H1 (cell line): ENCODE data around the gene STAU1. TPM values are rescaled to one million over a fixed set of nuclear protein-coding genes. Genes with fewer than 3 reads are reported as not detected.

ENCODE experiments used
- CTCF ChIA-PET: fragments of 300-600 bp; sonication (Branson Sonifier 250); formaldehyde crosslinking; loops from one replicate; lab custom pipeline; 2021; ENCODE audit not compliant: partially characterized antibody; lab: Charles Lee
- POLR2A ChIA-PET: fragments of 300-600 bp; sonication (Branson Sonifier 250); formaldehyde crosslinking; loops from one replicate; lab custom pipeline; 2021; ENCODE audit warnings: inconsistent platforms; ENCODE audit not compliant: partially characterized antibody; lab: Charles Lee
- DNase-seq, 2 experiments: peaks; one replicate each; pipeline versions ENCODE4 v3.0.0 to v3.0.0-alpha.2; 2010 to 2022; ENCODE audit warnings: low spot score in 2 of 2, low read depth in 1 of 2, mixed read lengths in 1 of 2
- FAIRE-seq: peaks from 2 replicates; lab custom pipeline; 2011; peaks lifted over from hg19 to GRCh38; lab: Jason Lieb, UNC
- H2AFZ ChIP-seq: 2 replicates; pipeline ENCODE4 v1.8.1; 2012; ENCODE audit warnings: low read length, inconsistent platforms
- H2AK5ac ChIP-seq: 2 replicates; pipeline ENCODE4 v1.6.1; 2013; ENCODE audit warnings: low read depth, low read length
- H2BK120ac ChIP-seq: replicated peaks from 2 replicates; pipeline ENCODE3; 2013; ENCODE audit warnings: low read depth, low read length, inconsistent platforms
- H2BK12ac ChIP-seq: 2 replicates; pipeline ENCODE4 v1.6.1; 2013; ENCODE audit warnings: low read depth, low read length
- H2BK15ac ChIP-seq: 2 replicates; pipeline ENCODE4 v1.6.1; 2013; ENCODE audit warnings: low read length
- H2BK20ac ChIP-seq: 2 replicates; pipeline ENCODE4 v1.6.1; 2013; ENCODE audit warnings: low read length
- H2BK5ac ChIP-seq: 2 replicates; pipeline ENCODE4 v1.6.1; 2013; ENCODE audit warnings: low read depth, low read length
- H3K14ac ChIP-seq: 2 replicates; pipeline ENCODE4 v1.6.1; 2013; ENCODE audit warnings: inconsistent platforms; ENCODE audit not compliant: insufficient read length
- H3K18ac ChIP-seq: 2 replicates; pipeline ENCODE4 v1.6.1; 2013; ENCODE audit warnings: low read length; ENCODE audit errors: extremely low read depth
- H3K23ac ChIP-seq: 2 replicates; pipeline ENCODE4 v1.6.1; 2013; ENCODE audit warnings: inconsistent platforms; ENCODE audit not compliant: insufficient read length
- H3K23me2 ChIP-seq: 2 replicates; pipeline ENCODE4 v1.6.1; 2013; ENCODE audit warnings: low read depth, low read length
- H3K27ac ChIP-seq: 2 replicates; pipeline ENCODE4 v1.6.1; 2011; ENCODE audit warnings: low read depth, low read length, inconsistent platforms
- H3K27me3 ChIP-seq, 4 experiments: replicated peaks in 1 of 4; 1 replicate in 1 of 4; 2 replicates in 3 of 4; pipeline versions ENCODE4 v1.6.1 to v1.8.1; 2011 to 2013; ENCODE audit warnings: low read length in 3 of 4, mild to moderate bottlenecking in 3 of 4, inconsistent platforms in 2 of 4, mixed read lengths in 2 of 4, moderate library complexity in 1 of 4; ENCODE audit not compliant: control insufficient read depth in 3 of 4, insufficient read depth in 3 of 4; ENCODE audit errors: extremely low read depth in 1 of 4
- H3K36me3 ChIP-seq, 4 experiments: 2 replicates each; pipeline versions ENCODE4 v1.6.1 to v1.8.1; 2011 to 2013; ENCODE audit warnings: mild to moderate bottlenecking in 4 of 4, low read length in 3 of 4, moderate library complexity in 2 of 4, control low read depth in 1 of 4, inconsistent platforms in 1 of 4; ENCODE audit not compliant: insufficient read depth in 4 of 4, control insufficient read depth in 2 of 4
- H3K4ac ChIP-seq: replicated peaks from 2 replicates; pipeline ENCODE3; 2013; ENCODE audit warnings: low read length, low read depth, mixed read lengths, inconsistent platforms; ENCODE audit not compliant: insufficient read length
- H3K4me1 ChIP-seq, 4 experiments: replicated peaks in 1 of 4; 1 replicate in 1 of 4; 2 replicates in 3 of 4; pipeline versions ENCODE4 v1.6.1 to v1.8.1; 2011 to 2013; ENCODE audit warnings: low read length in 3 of 4, inconsistent platforms in 2 of 4, mixed read lengths in 1 of 4; ENCODE audit not compliant: insufficient read depth in 4 of 4, control insufficient read depth in 3 of 4
- H3K4me2 ChIP-seq, 2 experiments: 2 replicates each; pipeline versions ENCODE4 v1.6.1 to v1.8.1; 2011 to 2013; ENCODE audit warnings: low read depth in 2 of 2, low read length in 2 of 2, control low read depth in 1 of 2, inconsistent platforms in 1 of 2, mild to moderate bottlenecking in 1 of 2; ENCODE audit not compliant: insufficient read depth in 1 of 2
- H3K4me3 ChIP-seq, 4 experiments: fragments of 200-600, 300-600 bp in 1 of 4; sonication (generic), shearing (Covaris generic), sonication (Bioruptor Twin) in 1 of 4; 2 replicates each; pipeline versions ENCODE4 v1.5.1 to v1.8.1; 2011 to 2016; ENCODE audit warnings: low read length in 4 of 4, low read depth in 3 of 4, control low read depth in 2 of 4, inconsistent platforms in 2 of 4, mild to moderate bottlenecking in 2 of 4, mixed read lengths in 1 of 4, moderate library complexity in 1 of 4; ENCODE audit not compliant: insufficient read depth in 2 of 4; ENCODE audit errors: extremely low read depth in 1 of 4
- H3K56ac ChIP-seq: replicated peaks from 2 replicates; pipeline ENCODE3; 2013; ENCODE audit warnings: low read depth, mild to moderate bottlenecking, mixed read lengths, low read length, inconsistent platforms; ENCODE audit not compliant: insufficient read length
- H3K79me1 ChIP-seq: 2 replicates; pipeline ENCODE4 v1.6.1; 2013; ENCODE audit warnings: low read depth, low read length, control low read depth
- H3K79me2 ChIP-seq, 2 experiments: 2 replicates each; pipeline versions ENCODE4 v1.6.1 to v1.8.1; 2012 to 2013; ENCODE audit warnings: low read length in 2 of 2, mild to moderate bottlenecking in 2 of 2, inconsistent platforms in 1 of 2; ENCODE audit not compliant: insufficient read depth in 2 of 2, control insufficient read depth in 1 of 2
- H3K9ac ChIP-seq, 4 experiments: replicated peaks in 1 of 4; 1 replicate in 1 of 4; 2 replicates in 3 of 4; pipeline versions ENCODE4 v1.6.1 to v1.8.1; 2011 to 2013; ENCODE audit warnings: low read depth in 3 of 4, low read length in 3 of 4, control low read depth in 2 of 4, mild to moderate bottlenecking in 2 of 4, moderate library complexity in 2 of 4, inconsistent platforms in 1 of 4; ENCODE audit errors: extremely low read depth in 1 of 4
- H3K9me3 ChIP-seq, 2 experiments: 2 replicates each; pipeline versions ENCODE4 v1.6.1 to v1.8.1; 2012 to 2013; ENCODE audit warnings: mild to moderate bottlenecking in 2 of 2, moderate library complexity in 2 of 2, control low read depth in 1 of 2, inconsistent platforms in 1 of 2, low read depth in 1 of 2, low read length in 1 of 2, mixed read lengths in 1 of 2; ENCODE audit not compliant: insufficient read depth in 2 of 2
- H4K20me1 ChIP-seq, 2 experiments: replicated peaks in 1 of 2; 2 replicates each; pipeline versions ENCODE3 to v1.8.1; 2011 to 2013; ENCODE audit warnings: inconsistent platforms in 2 of 2, low read length in 2 of 2, mild to moderate bottlenecking in 1 of 2; ENCODE audit not compliant: insufficient read depth in 2 of 2, control insufficient read depth in 1 of 2
- H4K5ac ChIP-seq: 2 replicates; pipeline ENCODE4 v1.6.1; 2013; ENCODE audit warnings: low read length, low read depth, mixed read lengths, inconsistent platforms; ENCODE audit not compliant: insufficient read length
- H4K8ac ChIP-seq: 2 replicates; pipeline ENCODE4 v1.8.0; 2013; ENCODE audit warnings: mild to moderate bottlenecking, moderate library complexity, low read length, inconsistent platforms; ENCODE audit not compliant: insufficient read depth; ENCODE audit errors: extremely low read depth
- H4K91ac ChIP-seq: replicated peaks from 2 replicates; pipeline ENCODE3; 2013; ENCODE audit warnings: low read length, mixed read lengths, inconsistent platforms; ENCODE audit not compliant: insufficient read length
- CTCF ChIP-seq, 3 experiments: IDR thresholded peaks; 1 replicate in 2 of 3; 2 replicates in 1 of 3; pipeline versions ENCODE4 v1.5.1 to v1.6.1; 2011; ENCODE audit warnings: low read length in 3 of 3, mild to moderate bottlenecking in 3 of 3, inconsistent platforms in 2 of 3, low read depth in 1 of 3, moderate library complexity in 1 of 3; ENCODE audit not compliant: insufficient read depth in 1 of 3; ENCODE audit errors: control extremely low read depth in 1 of 3
- WGBS, 2 experiments: shearing (Covaris generic) in 1 of 2; methylation state at CpG; one replicate each; pipeline versions ENCODE4 v1.1.6 to v1.1.7; 2013 to 2015; ENCODE audit warnings: low lambda C conversion rate in 2 of 2, mixed read lengths in 2 of 2, inconsistent platforms in 1 of 2, low coverage in 1 of 2, missing lambda C conversion rate in 1 of 2; ENCODE audit not compliant: insufficient replicate concordance in 2 of 2, insufficient coverage in 1 of 2, insufficient read length in 1 of 2; ENCODE audit errors: extremely low coverage in 1 of 2, missing lambda C conversion rate in 1 of 2; 5-methylcytosine and 5-hydroxymethylcytosine counted together
- polyA plus RNA-seq, 7 experiments: library from polyadenylated mRNA; depleted of rRNA in 3 of 7; stranded (reverse) in 5 of 7; unstranded in 2 of 7; fragments of >200 nt in 5 of 7; fragments of 200-250 nt in 2 of 7; gene quantifications; 1 replicate in 5 of 7; 2 replicates in 1 of 7; 4 replicates in 1 of 7; pipeline versions ENCODE4 v1.2.1 to v1.2.3, GENCODE V29; 2011 to 2013; ENCODE audit warnings: missing spikeins in 2 of 7, mixed read lengths in 2 of 7
- total RNA-seq: library from RNA; stranded (reverse); fragmentation: NEBNext Ultra II Directional; extraction: Animal tissue kit (Norgen Biotek cat#: 25700); gene quantifications from 2 replicates; pipeline ENCODE4 v1.2.1, GENCODE V29; 2021

STAU1 gene
- total and polyA plus RNA-seq, 2 of the 8 experiments (the other 6 are each of a cell fraction or from before 2014, with no cell fraction given) = 41.4 to 107 TPM

DNA sequence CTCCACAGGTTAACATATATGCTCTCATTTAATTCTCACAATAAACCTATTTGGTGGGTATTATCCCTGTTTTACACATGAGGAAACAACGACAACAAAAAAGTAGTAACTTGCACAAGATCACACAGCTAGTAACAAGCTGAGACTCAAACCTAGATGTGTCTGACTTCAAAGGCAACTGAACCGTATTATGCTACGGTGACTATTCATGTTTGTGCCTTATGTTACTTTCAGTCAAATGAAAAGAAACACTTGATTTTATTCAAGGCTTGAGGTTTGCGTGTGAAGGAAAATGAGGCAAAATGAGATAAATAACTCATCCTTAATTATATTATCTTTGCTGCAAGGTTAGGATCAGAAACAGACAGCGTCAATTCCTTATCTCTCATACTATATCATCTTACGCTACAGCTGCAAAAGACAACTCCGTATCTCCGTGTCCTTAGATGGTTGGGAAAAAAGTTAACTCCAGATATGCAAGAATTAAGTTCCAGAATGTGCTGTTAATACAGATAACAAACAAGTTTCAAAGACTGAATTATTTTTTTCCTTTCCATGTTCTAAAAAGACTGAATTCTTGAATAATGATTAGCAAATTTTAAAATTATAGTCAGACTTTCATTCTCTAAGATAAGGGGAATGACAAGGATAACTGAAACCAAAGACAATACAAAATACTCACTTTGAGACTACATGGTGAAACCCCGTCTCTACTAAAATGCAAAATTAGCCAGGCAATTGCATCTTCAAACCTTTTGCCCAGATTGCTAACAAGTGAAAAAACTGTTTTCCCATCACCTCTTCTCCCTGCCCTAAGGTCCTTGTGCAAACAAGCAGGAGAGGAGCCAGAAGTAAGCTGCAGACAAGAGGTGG lies 27.8 kb downstream of the STAU1 start:
- no peak overlapping the region for H3K4me3 ChIP-seq
- H3K23ac ChIP-seq = no peak overlapping the region
- H2BK5ac ChIP-seq = no peak overlapping the region; the same call in 1 of the 2 replicates
- no peak overlapping the region for H2AK5ac ChIP-seq
- no peak overlapping the region for H2BK12ac ChIP-seq
- no peak overlapping the region for H3K9ac ChIP-seq
- no peaks in the 10 kb centered on the region for H3K27me3 ChIP-seq
- peaks cover 6% of the 10 kb centered on the region for H3K79me1 ChIP-seq
- H3K4me1 ChIP-seq = no peaks in the 10 kb centered on the region
- H3K4me2 ChIP-seq = no peak overlapping the region
- TF ChIP-seq CTCF (IDR thresholded peaks at IDR 0.05; ENCODE audit: control extremely low read depth in 1 of 3, insufficient read depth in 1 of 3, low read depth in 1 of 3, low read length in 3 of 3) = no peak
- 93% methylated on average over 9 of the region's 9 CpGs; no CpG with 5 or more reads in 1 of the 2 experiments for WGBS, 2 experiments
- H2BK15ac ChIP-seq = no peak overlapping the region
- peaks cover 3 to 4% of the 10 kb centered on the region in 2 experiments for H4K20me1 ChIP-seq
- no peak overlapping the region for H3K27ac ChIP-seq
- no peak for FAIRE-seq
- ChIA-PET POLR2A (interaction anchor here (1.3 kb wide), 1 partner anchor 125 kb away, joined by 3 read pairs; no protein-coding TSS in a partner anchor), CTCF (interaction anchor here (1.3 kb wide), 1 partner anchor 26 kb away, joined by 3 read pairs; no protein-coding TSS in a partner anchor)
- H3K36me3 ChIP-seq = no peaks in the 10 kb centered on the region; a peak in 2 of 8 replicates
- H2AFZ ChIP-seq = no peak overlapping the region
- no peak overlapping the region for H4K91ac ChIP-seq
- H3K79me2 ChIP-seq = peaks cover 0 to 65% of the 10 kb centered on the region in 2 experiments; a peak in 2 of 4 replicates
- no peak overlapping the region for H3K56ac ChIP-seq
- no peak overlapping the region for H2BK120ac ChIP-seq
- no peaks in the 10 kb centered on the region for H3K9me3 ChIP-seq
- H4K5ac ChIP-seq = no peak overlapping the region
- H3K4ac ChIP-seq = no peak overlapping the region
- H3K14ac ChIP-seq = no peak overlapping the region
- no peak overlapping the region for H2BK20ac ChIP-seq
- H3K23me2 ChIP-seq = no peaks in the 10 kb centered on the region
- DNase-seq = no peak
- H4K8ac ChIP-seq = no peak overlapping the region
- H3K18ac ChIP-seq = no peak overlapping the region
